ENCODE data around the gene SSX2IP.

GRCh38 chr1:84708031-84708430 lies 17.8 kb upstream of the SSX2IP start:
- TF ChIP-seq EP300 (IDR thresholded peaks at IDR 0.05): no peak
- no peak for TF ChIP-seq CTCF (IDR thresholded peaks at IDR 0.05)

Data from upper lobe of left lung (tissue), 4 donors.